WTC11 (cell line): ENCODE results near the gene ZNF664. TPM values are rescaled to one million over a fixed set of nuclear protein-coding genes. Genes with fewer than 3 reads are reported as not detected.

Experiments used
- ATAC-seq: fragments of 200-7000 bp; cut with Tn5 transposase; 2 replicates; pipeline ENCODE4 v1.10.0; 2021; ENCODE audit warnings: mild to moderate bottlenecking, moderate library complexity
- CTCF ChIA-PET: fragments of 300-600 bp; sonication (Branson Sonifier 250); formaldehyde crosslinking; loops from one replicate; lab custom pipeline; 2021; ENCODE audit warnings: antibody characterized with exemption; lab: Charles Lee
- POLR2A ChIA-PET: fragments of 350-600 bp; sonication (Branson Sonifier 250); formaldehyde crosslinking; loops from one replicate; lab custom pipeline; 2021; ENCODE audit warnings: antibody characterized with exemption; lab: Charles Lee
- DNase-seq: peaks from one replicate; pipeline ENCODE4 v3.0.0; 2021; ENCODE audit warnings: low spot score
- H3K27ac Mint-ChIP-seq: 2 replicates; pipeline ENCODE4 v1.8.0; 2021; ENCODE audit warnings: mixed read lengths
- H3K27me3 Mint-ChIP-seq: 2 replicates; pipeline ENCODE4 v1.8.0; 2021; ENCODE audit warnings: low read depth, mild to moderate bottlenecking, moderate library complexity, mixed read lengths
- H3K36me3 Mint-ChIP-seq: 2 replicates; pipeline ENCODE4 v1.8.0; 2021; ENCODE audit warnings: mixed read lengths
- H3K4me1 Mint-ChIP-seq: 2 replicates; pipeline ENCODE4 v1.8.0; 2022; ENCODE audit warnings: mixed read lengths
- H3K4me3 Mint-ChIP-seq: 2 replicates; pipeline ENCODE4 v1.8.0; 2021; ENCODE audit warnings: mild to moderate bottlenecking, moderate library complexity, mixed read lengths
- H3K9me3 Mint-ChIP-seq: 2 replicates; pipeline ENCODE4 v1.8.0; 2021; ENCODE audit warnings: mixed read lengths
- ARID4B ChIP-seq: sonication (generic); formaldehyde crosslinking; IDR thresholded peaks from 2 replicates; pipeline ENCODE4 v1.8.0; 2023; ENCODE audit warnings: missing genetic modification reagents, mild to moderate bottlenecking, borderline replicate concordance
- ATF1 ChIP-seq: sonication (generic); formaldehyde crosslinking; IDR thresholded peaks from 2 replicates; pipeline ENCODE4 v1.8.1; 2023; ENCODE audit warnings: mild to moderate bottlenecking, moderate library complexity, missing genetic modification reagents
- ELF4 ChIP-seq: sonication (generic); formaldehyde crosslinking; IDR thresholded peaks from 2 replicates; pipeline ENCODE4 v1.8.1; 2022; ENCODE audit warnings: low read depth, mild to moderate bottlenecking, moderate library complexity, missing genetic modification reagents
- GTF2I ChIP-seq: fragments of 250-450 bp; sonication (Bioruptor Pico); conservative IDR thresholded peaks from 2 replicates; pipeline ENCODE4 v1.4.0; 2021; ENCODE audit warnings: mild to moderate bottlenecking
- RORB ChIP-seq: fragments of 250-450 bp; sonication (Bioruptor Pico); IDR thresholded peaks from 2 replicates; pipeline ENCODE4 v1.9.0; 2021; ENCODE audit warnings: mild to moderate bottlenecking
- SP1 ChIP-seq: sonication (generic); formaldehyde crosslinking; conservative IDR thresholded peaks from 2 replicates; pipeline ENCODE4 v1.8.1; 2022; ENCODE audit warnings: missing genetic modification reagents
- TEAD4 ChIP-seq: sonication (generic); formaldehyde crosslinking; IDR thresholded peaks from 2 replicates; pipeline ENCODE4 v1.8.0; 2022; ENCODE audit warnings: mild to moderate bottlenecking, missing genetic modification reagents
- TP53 ChIP-seq: sonication (generic); formaldehyde crosslinking; IDR thresholded peaks from 2 replicates; pipeline ENCODE4 v1.8.1; 2023; ENCODE audit warnings: mild to moderate bottlenecking, missing genetic modification reagents
- ZNF121 ChIP-seq: sonication (generic); formaldehyde crosslinking; IDR thresholded peaks from 2 replicates; pipeline ENCODE4 v1.8.0; 2023; ENCODE audit warnings: missing genetic modification reagents
- ZNF138 ChIP-seq: sonication (generic); formaldehyde crosslinking; conservative IDR thresholded peaks from 2 replicates; pipeline ENCODE4 v1.8.1; 2022; ENCODE audit warnings: mild to moderate bottlenecking, moderate library complexity, missing genetic modification reagents
- ZNF396 ChIP-seq: fragments of 250-450 bp; sonication (Bioruptor Pico); IDR thresholded peaks from 2 replicates; pipeline ENCODE4 v1.8.0; 2021; ENCODE audit warnings: mild to moderate bottlenecking, moderate library complexity, borderline replicate concordance
- ZNF416 ChIP-seq: fragments of 250-450 bp; sonication (Bioruptor Pico); IDR thresholded peaks from 2 replicates; pipeline ENCODE4 v1.9.0; 2021; ENCODE audit warnings: mild to moderate bottlenecking, inconsistent platforms
- ZNF425 ChIP-seq: fragments of 250-450 bp; sonication (Bioruptor Pico); conservative IDR thresholded peaks from 2 replicates; pipeline ENCODE4 v1.9.0; 2021; ENCODE audit warnings: mild to moderate bottlenecking
- total RNA-seq: library from RNA; stranded (reverse); gene quantifications from 3 replicates; pipeline ENCODE4 v1.2.3, GENCODE V29; 2021
- TF ChIP-seq, protein P1 (sequence below): sonication (generic); formaldehyde crosslinking; IDR thresholded peaks from 2 replicates; pipeline ENCODE4 v1.8.1; 2023; ENCODE audit warnings: mild to moderate bottlenecking, missing genetic modification reagents
- TF ChIP-seq, protein P2 (sequence below): sonication (generic); formaldehyde crosslinking; IDR thresholded peaks from 2 replicates; pipeline ENCODE4 v1.8.1; 2022; ENCODE audit warnings: mild to moderate bottlenecking, missing genetic modification reagents, moderate library complexity, borderline replicate concordance
- TF ChIP-seq, protein P3 (sequence below): sonication (generic); formaldehyde crosslinking; IDR thresholded peaks from 2 replicates; pipeline ENCODE4 v1.8.1; 2022; ENCODE audit warnings: low read depth, missing genetic modification reagents, borderline replicate concordance
- TF ChIP-seq, protein P4 (sequence below): sonication (generic); formaldehyde crosslinking; IDR thresholded peaks from 2 replicates; pipeline ENCODE4 v1.8.1; 2023; ENCODE audit warnings: mild to moderate bottlenecking, missing genetic modification reagents, borderline replicate concordance

Gene ZNF664
- total RNA-seq, 1 experiment from 2014 or later = 61.7 TPM

GRCh38 chr12:124008595-124008994 lies 35.6 kb downstream of the ZNF664 start:
- Mint-ChIP-seq H3K27me3 (no peaks in the 10 kb centered on the region), H3K27ac (no peak overlapping the region; the same call in 1 of the 2 replicates), H3K9me3 (no peaks in the 10 kb centered on the region), H3K36me3 (peaks cover 26% of the 10 kb centered on the region), H3K4me3 (no peak overlapping the region), H3K4me1 (peaks cover 21% of the 10 kb centered on the region)
- TF ChIP-seq ZNF121 (CRISPR knock-in tag) = no peak
- no peak for TF ChIP-seq RORB
- TF ChIP-seq, protein P1, sequence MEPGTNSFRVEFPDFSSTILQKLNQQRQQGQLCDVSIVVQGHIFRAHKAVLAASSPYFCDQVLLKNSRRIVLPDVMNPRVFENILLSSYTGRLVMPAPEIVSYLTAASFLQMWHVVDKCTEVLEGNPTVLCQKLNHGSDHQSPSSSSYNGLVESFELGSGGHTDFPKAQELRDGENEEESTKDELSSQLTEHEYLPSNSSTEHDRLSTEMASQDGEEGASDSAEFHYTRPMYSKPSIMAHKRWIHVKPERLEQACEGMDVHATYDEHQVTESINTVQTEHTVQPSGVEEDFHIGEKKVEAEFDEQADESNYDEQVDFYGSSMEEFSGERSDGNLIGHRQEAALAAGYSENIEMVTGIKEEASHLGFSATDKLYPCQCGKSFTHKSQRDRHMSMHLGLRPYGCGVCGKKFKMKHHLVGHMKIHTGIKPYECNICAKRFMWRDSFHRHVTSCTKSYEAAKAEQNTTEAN (CRISPR knock-in tag) = no peak
- no peak for TF ChIP-seq ZNF425 (CRISPR knock-in tag)
- TF ChIP-seq GTF2I (CRISPR knock-in tag) = no peak
- TF ChIP-seq ELF4 (CRISPR knock-in tag) = no peak
- no peak for TF ChIP-seq ZNF138 (CRISPR knock-in tag)
- TF ChIP-seq SP1 (CRISPR knock-in tag) = no peak
- TF ChIP-seq ATF1 (CRISPR knock-in tag) = no peak
- TF ChIP-seq, protein P2, sequence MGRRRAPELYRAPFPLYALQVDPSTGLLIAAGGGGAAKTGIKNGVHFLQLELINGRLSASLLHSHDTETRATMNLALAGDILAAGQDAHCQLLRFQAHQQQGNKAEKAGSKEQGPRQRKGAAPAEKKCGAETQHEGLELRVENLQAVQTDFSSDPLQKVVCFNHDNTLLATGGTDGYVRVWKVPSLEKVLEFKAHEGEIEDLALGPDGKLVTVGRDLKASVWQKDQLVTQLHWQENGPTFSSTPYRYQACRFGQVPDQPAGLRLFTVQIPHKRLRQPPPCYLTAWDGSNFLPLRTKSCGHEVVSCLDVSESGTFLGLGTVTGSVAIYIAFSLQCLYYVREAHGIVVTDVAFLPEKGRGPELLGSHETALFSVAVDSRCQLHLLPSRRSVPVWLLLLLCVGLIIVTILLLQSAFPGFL (CRISPR knock-in tag) = no peak
- TF ChIP-seq, protein P3, sequence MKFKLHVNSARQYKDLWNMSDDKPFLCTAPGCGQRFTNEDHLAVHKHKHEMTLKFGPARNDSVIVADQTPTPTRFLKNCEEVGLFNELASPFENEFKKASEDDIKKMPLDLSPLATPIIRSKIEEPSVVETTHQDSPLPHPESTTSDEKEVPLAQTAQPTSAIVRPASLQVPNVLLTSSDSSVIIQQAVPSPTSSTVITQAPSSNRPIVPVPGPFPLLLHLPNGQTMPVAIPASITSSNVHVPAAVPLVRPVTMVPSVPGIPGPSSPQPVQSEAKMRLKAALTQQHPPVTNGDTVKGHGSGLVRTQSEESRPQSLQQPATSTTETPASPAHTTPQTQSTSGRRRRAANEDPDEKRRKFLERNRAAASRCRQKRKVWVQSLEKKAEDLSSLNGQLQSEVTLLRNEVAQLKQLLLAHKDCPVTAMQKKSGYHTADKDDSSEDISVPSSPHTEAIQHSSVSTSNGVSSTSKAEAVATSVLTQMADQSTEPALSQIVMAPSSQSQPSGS (CRISPR knock-in tag) = no peak
- no peak for TF ChIP-seq TP53
- no peak for TF ChIP-seq ZNF416 (CRISPR knock-in tag)
- TF ChIP-seq ARID4B (CRISPR knock-in tag) = no peak
- no peak for TF ChIP-seq ZNF396
- TF ChIP-seq TEAD4 (CRISPR knock-in tag) = no peak
- TF ChIP-seq, protein P4, sequence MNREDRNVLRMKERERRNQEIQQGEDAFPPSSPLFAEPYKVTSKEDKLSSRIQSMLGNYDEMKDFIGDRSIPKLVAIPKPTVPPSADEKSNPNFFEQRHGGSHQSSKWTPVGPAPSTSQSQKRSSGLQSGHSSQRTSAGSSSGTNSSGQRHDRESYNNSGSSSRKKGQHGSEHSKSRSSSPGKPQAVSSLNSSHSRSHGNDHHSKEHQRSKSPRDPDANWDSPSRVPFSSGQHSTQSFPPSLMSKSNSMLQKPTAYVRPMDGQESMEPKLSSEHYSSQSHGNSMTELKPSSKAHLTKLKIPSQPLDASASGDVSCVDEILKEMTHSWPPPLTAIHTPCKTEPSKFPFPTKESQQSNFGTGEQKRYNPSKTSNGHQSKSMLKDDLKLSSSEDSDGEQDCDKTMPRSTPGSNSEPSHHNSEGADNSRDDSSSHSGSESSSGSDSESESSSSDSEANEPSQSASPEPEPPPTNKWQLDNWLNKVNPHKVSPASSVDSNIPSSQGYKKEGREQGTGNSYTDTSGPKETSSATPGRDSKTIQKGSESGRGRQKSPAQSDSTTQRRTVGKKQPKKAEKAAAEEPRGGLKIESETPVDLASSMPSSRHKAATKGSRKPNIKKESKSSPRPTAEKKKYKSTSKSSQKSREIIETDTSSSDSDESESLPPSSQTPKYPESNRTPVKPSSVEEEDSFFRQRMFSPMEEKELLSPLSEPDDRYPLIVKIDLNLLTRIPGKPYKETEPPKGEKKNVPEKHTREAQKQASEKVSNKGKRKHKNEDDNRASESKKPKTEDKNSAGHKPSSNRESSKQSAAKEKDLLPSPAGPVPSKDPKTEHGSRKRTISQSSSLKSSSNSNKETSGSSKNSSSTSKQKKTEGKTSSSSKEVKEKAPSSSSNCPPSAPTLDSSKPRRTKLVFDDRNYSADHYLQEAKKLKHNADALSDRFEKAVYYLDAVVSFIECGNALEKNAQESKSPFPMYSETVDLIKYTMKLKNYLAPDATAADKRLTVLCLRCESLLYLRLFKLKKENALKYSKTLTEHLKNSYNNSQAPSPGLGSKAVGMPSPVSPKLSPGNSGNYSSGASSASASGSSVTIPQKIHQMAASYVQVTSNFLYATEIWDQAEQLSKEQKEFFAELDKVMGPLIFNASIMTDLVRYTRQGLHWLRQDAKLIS = no peak
- ATAC-seq (no peak), DNase-seq (no peak)
- ChIA-PET POLR2A (no interaction called here), CTCF (interaction anchor here (1.4 to 2.2 kb wide), 2 partner anchors 24 to 70 kb away, joined by 3 to 5 read pairs; no protein-coding TSS in a partner anchor)
